HG03045 (cell line): ENCODE data around the gene MREG.

Experiments used
- ATAC-seq: cut with Tn5 transposase; IDR thresholded peaks from one replicate; pipeline ENCODE4 v1.9.1; 2021; ENCODE audit warnings: mild to moderate bottlenecking, moderate library complexity; ENCODE audit not compliant: unreplicated experiment

Gene MREG

DNA sequence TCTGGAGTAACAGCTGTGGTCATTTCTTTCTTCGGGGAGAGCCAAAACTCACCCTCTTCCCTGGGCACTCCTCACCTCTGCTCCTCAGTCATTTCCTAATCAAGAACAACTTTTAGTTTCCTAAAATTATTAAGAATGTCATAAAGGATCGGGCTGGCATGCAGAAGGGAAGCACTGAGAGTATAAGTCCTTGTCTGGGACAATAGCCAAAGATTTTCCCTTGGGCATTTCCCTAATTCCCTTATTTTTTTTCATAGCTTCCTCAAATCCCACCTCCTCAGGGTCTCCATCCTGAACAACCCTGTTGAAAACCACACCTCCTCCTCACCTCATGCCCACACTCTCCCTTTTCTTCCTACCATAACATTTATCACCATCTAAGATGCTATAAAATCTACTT lies 115.0 kb downstream of the MREG start:
- ATAC-seq: no peak

GRCh38 chr2:215896921-215897320 lies 116.4 kb downstream of the MREG start:
- ATAC-seq: no peak

DNA sequence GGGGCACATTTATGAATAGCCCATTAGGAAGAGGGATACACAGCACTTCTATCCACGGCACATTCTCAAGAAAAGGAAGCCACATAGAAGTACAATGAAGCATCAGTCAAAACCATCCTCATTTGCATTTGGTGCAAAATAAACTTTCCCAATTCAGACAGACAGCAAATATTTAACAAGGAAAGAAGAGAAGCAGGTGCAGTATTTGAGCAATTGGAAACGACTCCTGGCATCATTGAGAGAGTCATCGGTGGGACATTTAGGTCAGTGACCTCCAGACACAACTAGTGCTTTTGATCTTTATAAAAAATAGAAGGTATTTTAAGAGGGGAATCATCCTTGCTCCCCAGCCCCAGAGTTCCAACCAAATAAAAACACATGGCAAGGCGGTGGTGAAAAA lies 118.0 kb downstream of the MREG start:
- ATAC-seq: no peak
